T-helper 2 cell treated with Interferon-gamma antibody and Interleukin-4, amounts not matched to agents 5 μg/mL and 100 μg/mL, for 36 hours (primary cell): ENCODE measurements around the gene CRIM1.
"Not testable (repeated sequence)": the region's sequence is repeated elsewhere in the genome, so short reads cannot be mapped to it uniquely, and the experiment has no call there.

Source experiments
- DNase-seq: peaks from one replicate; pipeline ENCODE4 v3.0.0; 2021; ENCODE audit warnings: low spot score
- H3K27ac Mint-ChIP-seq: one replicate; pipeline ENCODE4 v1.8.0; 2021; ENCODE audit warnings: mild to moderate bottlenecking, mixed read lengths
- H3K27me3 Mint-ChIP-seq: one replicate; pipeline ENCODE4 v1.8.0; 2021; ENCODE audit warnings: low read depth, mixed read lengths
- H3K36me3 Mint-ChIP-seq: one replicate; pipeline ENCODE4 v1.8.0; 2021; ENCODE audit warnings: low read depth, mixed read lengths
- H3K4me1 Mint-ChIP-seq: one replicate; pipeline ENCODE4 v1.8.0; 2021; ENCODE audit warnings: low read depth, mixed read lengths
- H3K4me3 Mint-ChIP-seq: one replicate; pipeline ENCODE4 v1.8.0; 2022; ENCODE audit warnings: mild to moderate bottlenecking, moderate library complexity, mixed read lengths
- H3K9me3 Mint-ChIP-seq: one replicate; pipeline ENCODE4 v1.8.0; 2021; ENCODE audit warnings: mixed read lengths

The CRIM1 gene

GRCh38 chr2:36359067-36359466 lies 3.5 kb downstream of the CRIM1 start:
- H3K4me3 Mint-ChIP-seq, result no peak overlapping the region
- H3K9me3 Mint-ChIP-seq, result no peaks in the 10 kb centered on the region
- DNase-seq, result no peak
- peaks cover 23% of the 10 kb centered on the region for H3K4me1 Mint-ChIP-seq
- H3K27me3 Mint-ChIP-seq, result peaks cover 54% of the 10 kb centered on the region
- no peak overlapping the region for H3K27ac Mint-ChIP-seq
- no peaks in the 10 kb centered on the region for H3K36me3 Mint-ChIP-seq

GRCh38 chr2:36360063-36360462 lies 4.5 kb downstream of the CRIM1 start:
- no peaks in the 10 kb centered on the region for H3K36me3 Mint-ChIP-seq
- H3K9me3 Mint-ChIP-seq, result no peaks in the 10 kb centered on the region

GRCh38 chr2:36360834-36361233 lies 5.3 kb downstream of the CRIM1 start:
- no peak overlapping the region for H3K4me3 Mint-ChIP-seq
- no peaks in the 10 kb centered on the region for H3K36me3 Mint-ChIP-seq
- H3K27me3 Mint-ChIP-seq, result peaks cover 44% of the 10 kb centered on the region

More at GRCh38 chr2:36360063-36360462, 4.5 kb downstream of the CRIM1 start:
- Mint-ChIP-seq H3K4me1 (peaks cover 21% of the 10 kb centered on the region), H3K4me3 (no peak overlapping the region), H3K27ac (no peak overlapping the region), H3K27me3 (peaks cover 44% of the 10 kb centered on the region)
- DNase-seq, result no peak

GRCh38 chr2:36361396-36361795 lies 5.8 kb downstream of the CRIM1 start:
- Mint-ChIP-seq H3K4me3 (no peak overlapping the region), H3K36me3 (no peaks in the 10 kb centered on the region), H3K4me1 (peaks cover 21% of the 10 kb centered on the region), H3K27me3 (peaks cover 44% of the 10 kb centered on the region), H3K27ac (no peak overlapping the region), H3K9me3 (no peaks in the 10 kb centered on the region)
- no peak for DNase-seq

More at GRCh38 chr2:36360834-36361233, 5.3 kb downstream of the CRIM1 start:
- Mint-ChIP-seq H3K4me1 (peaks cover 21% of the 10 kb centered on the region), H3K27ac (no peak overlapping the region), H3K9me3 (no peaks in the 10 kb centered on the region)
- no peak for DNase-seq

- no peaks in the 10 kb centered on the region for H3K36me3 Mint-ChIP-seq
- H3K4me3 Mint-ChIP-seq, result no peak overlapping the region
- H3K27me3 Mint-ChIP-seq, result peaks cover 42% of the 10 kb centered on the region
- no peak for DNase-seq
- peaks cover 17% of the 10 kb centered on the region for H3K4me1 Mint-ChIP-seq
- H3K27ac Mint-ChIP-seq, result no peak overlapping the region
- no peaks in the 10 kb centered on the region for H3K9me3 Mint-ChIP-seq
Measured at GRCh38 chr2:36362291-36362690, 6.7 kb downstream of the CRIM1 start.

GRCh38 chr2:36363085-36363484 lies 7.5 kb downstream of the CRIM1 start:
- not testable (repeated sequence) for H3K4me1 Mint-ChIP-seq, H3K27ac Mint-ChIP-seq, H3K9me3 Mint-ChIP-seq, H3K4me3 Mint-ChIP-seq, H3K36me3 Mint-ChIP-seq, DNase-seq
- peaks cover 35% of the 10 kb centered on the region for H3K27me3 Mint-ChIP-seq

- no peak for DNase-seq
- Mint-ChIP-seq H3K4me3 (no peak overlapping the region), H3K9me3 (no peaks in the 10 kb centered on the region), H3K27ac (no peak overlapping the region), H3K27me3 (peaks cover 13% of the 10 kb centered on the region), H3K4me1 (no peaks in the 10 kb centered on the region), H3K36me3 (no peaks in the 10 kb centered on the region)
Measured at GRCh38 chr2:36366491-36367120, 11.0 kb downstream of the CRIM1 start.

- no peak overlapping the region for H3K4me3 Mint-ChIP-seq
- H3K36me3 Mint-ChIP-seq, result no peaks in the 10 kb centered on the region
- H3K4me1 Mint-ChIP-seq, result peaks cover under 1% of the 10 kb centered on the region
- no peak overlapping the region for H3K27ac Mint-ChIP-seq
- H3K27me3 Mint-ChIP-seq, result peaks cover 13% of the 10 kb centered on the region
- no peaks in the 10 kb centered on the region for H3K9me3 Mint-ChIP-seq
- no peak for DNase-seq
Measured at GRCh38 chr2:36367486-36367885, 11.9 kb downstream of the CRIM1 start.

- no peak for DNase-seq
- H3K4me1 Mint-ChIP-seq, result peaks cover 4% of the 10 kb centered on the region
- no peak overlapping the region for H3K4me3 Mint-ChIP-seq
- peaks cover 13% of the 10 kb centered on the region for H3K27me3 Mint-ChIP-seq
- no peak overlapping the region for H3K27ac Mint-ChIP-seq
- H3K9me3 Mint-ChIP-seq, result no peaks in the 10 kb centered on the region
- no peaks in the 10 kb centered on the region for H3K36me3 Mint-ChIP-seq
Measured at GRCh38 chr2:36367895-36368353, 12.3 kb downstream of the CRIM1 start.

- Mint-ChIP-seq H3K4me3 (no peak overlapping the region), H3K27ac (no peak overlapping the region), H3K4me1 (peaks cover 9% of the 10 kb centered on the region), H3K36me3 (no peaks in the 10 kb centered on the region), H3K9me3 (no peaks in the 10 kb centered on the region), H3K27me3 (peaks cover 12% of the 10 kb centered on the region)
- DNase-seq, result no peak
Measured at GRCh38 chr2:36368438-36368837, 12.9 kb downstream of the CRIM1 start.

- Mint-ChIP-seq H3K36me3 (no peaks in the 10 kb centered on the region), H3K4me1 (peaks cover 13% of the 10 kb centered on the region), H3K9me3 (no peaks in the 10 kb centered on the region), H3K27ac (no peak overlapping the region), H3K4me3 (no peak overlapping the region), H3K27me3 (peaks cover 9% of the 10 kb centered on the region)
- DNase-seq, result no peak
Measured at GRCh38 chr2:36369163-36369562, 13.6 kb downstream of the CRIM1 start.

- peaks cover 9% of the 10 kb centered on the region for H3K27me3 Mint-ChIP-seq
- no peaks in the 10 kb centered on the region for H3K36me3 Mint-ChIP-seq
- H3K27ac Mint-ChIP-seq, result no peak overlapping the region
- no peak overlapping the region for H3K4me3 Mint-ChIP-seq
- no peak for DNase-seq
- H3K9me3 Mint-ChIP-seq, result no peaks in the 10 kb centered on the region
- peaks cover 13% of the 10 kb centered on the region for H3K4me1 Mint-ChIP-seq
Measured at GRCh38 chr2:36369716-36370115, 14.1 kb downstream of the CRIM1 start.

GRCh38 chr2:36370281-36370680 lies 14.7 kb downstream of the CRIM1 start:
- Mint-ChIP-seq H3K27me3 (peaks cover 9% of the 10 kb centered on the region), H3K4me1 (peaks cover 13% of the 10 kb centered on the region), H3K9me3 (no peaks in the 10 kb centered on the region), H3K27ac (no peak overlapping the region), H3K36me3 (no peaks in the 10 kb centered on the region), H3K4me3 (no peak overlapping the region)
- DNase-seq, result no peak

GRCh38 chr2:36371070-36371874 lies 15.7 kb downstream of the CRIM1 start:
- H3K27ac Mint-ChIP-seq, result no peak overlapping the region
- peaks cover 13% of the 10 kb centered on the region for H3K4me1 Mint-ChIP-seq
- H3K36me3 Mint-ChIP-seq, result no peaks in the 10 kb centered on the region
- no peaks in the 10 kb centered on the region for H3K9me3 Mint-ChIP-seq
- no peak for DNase-seq
- no peak overlapping the region for H3K4me3 Mint-ChIP-seq
- H3K27me3 Mint-ChIP-seq, result peaks cover 10% of the 10 kb centered on the region
